Testis (tissue), 2 donors: ENCODE measurements around the gene MDFIC.

Experiments used
- POLR2A ChIP-seq: fragments of 450-650 bp; IDR thresholded peaks from one replicate; pipeline ENCODE4 v1.6.1; 2017; ENCODE audit warnings: antibody characterized with exemption, mild to moderate bottlenecking, moderate library complexity
- TF ChIP-seq, protein P1 (sequence below), 3 experiments: fragments of 450-650 bp in 2 of 3; fragments of 200-600 bp in 1 of 3; sonication (generic) in 1 of 3; IDR thresholded peaks; one replicate each; pipeline ENCODE4 v1.5.1; 2016 to 2019; ENCODE audit warnings: antibody characterized with exemption in 3 of 3, mild to moderate bottlenecking in 2 of 3, moderate library complexity in 1 of 3

GRCh38 chr7:115023219-115023618 is 101.3 kb downstream of the MDFIC start:
- TF ChIP-seq, protein P1, sequence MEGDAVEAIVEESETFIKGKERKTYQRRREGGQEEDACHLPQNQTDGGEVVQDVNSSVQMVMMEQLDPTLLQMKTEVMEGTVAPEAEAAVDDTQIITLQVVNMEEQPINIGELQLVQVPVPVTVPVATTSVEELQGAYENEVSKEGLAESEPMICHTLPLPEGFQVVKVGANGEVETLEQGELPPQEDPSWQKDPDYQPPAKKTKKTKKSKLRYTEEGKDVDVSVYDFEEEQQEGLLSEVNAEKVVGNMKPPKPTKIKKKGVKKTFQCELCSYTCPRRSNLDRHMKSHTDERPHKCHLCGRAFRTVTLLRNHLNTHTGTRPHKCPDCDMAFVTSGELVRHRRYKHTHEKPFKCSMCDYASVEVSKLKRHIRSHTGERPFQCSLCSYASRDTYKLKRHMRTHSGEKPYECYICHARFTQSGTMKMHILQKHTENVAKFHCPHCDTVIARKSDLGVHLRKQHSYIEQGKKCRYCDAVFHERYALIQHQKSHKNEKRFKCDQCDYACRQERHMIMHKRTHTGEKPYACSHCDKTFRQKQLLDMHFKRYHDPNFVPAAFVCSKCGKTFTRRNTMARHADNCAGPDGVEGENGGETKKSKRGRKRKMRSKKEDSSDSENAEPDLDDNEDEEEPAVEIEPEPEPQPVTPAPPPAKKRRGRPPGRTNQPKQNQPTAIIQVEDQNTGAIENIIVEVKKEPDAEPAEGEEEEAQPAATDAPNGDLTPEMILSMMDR (IDR thresholded peaks at IDR 0.05): no peak
- no peak for TF ChIP-seq POLR2A
